Esophagus muscularis mucosa (tissue), 3 donors: ENCODE measurements around the gene MAST4.

Experiments used
- POLR2A ChIP-seq: fragments of 450-650 bp; IDR thresholded peaks from one replicate; pipeline ENCODE4 v1.6.1; 2017; ENCODE audit warnings: antibody characterized with exemption, moderate library complexity, mild to moderate bottlenecking, low read depth
- POLR2AphosphoS5 ChIP-seq, 2 donors: sonication (generic); formaldehyde crosslinking; IDR thresholded peaks; one replicate each; pipeline ENCODE4 v1.6.1; 2017; ENCODE audit warnings: antibody characterized with exemption in 2 of 2
- TF ChIP-seq, protein P1 (sequence below), 3 experiments: fragments of 200-600 bp in 2 of 3; fragments of 450-650 bp in 1 of 3; sonication (generic) in 2 of 3; IDR thresholded peaks; one replicate each; pipeline ENCODE4 v1.5.1; 2017 to 2019; ENCODE audit warnings: antibody characterized with exemption in 3 of 3, mild to moderate bottlenecking in 2 of 3, moderate library complexity in 1 of 3

- TF ChIP-seq, protein P1, sequence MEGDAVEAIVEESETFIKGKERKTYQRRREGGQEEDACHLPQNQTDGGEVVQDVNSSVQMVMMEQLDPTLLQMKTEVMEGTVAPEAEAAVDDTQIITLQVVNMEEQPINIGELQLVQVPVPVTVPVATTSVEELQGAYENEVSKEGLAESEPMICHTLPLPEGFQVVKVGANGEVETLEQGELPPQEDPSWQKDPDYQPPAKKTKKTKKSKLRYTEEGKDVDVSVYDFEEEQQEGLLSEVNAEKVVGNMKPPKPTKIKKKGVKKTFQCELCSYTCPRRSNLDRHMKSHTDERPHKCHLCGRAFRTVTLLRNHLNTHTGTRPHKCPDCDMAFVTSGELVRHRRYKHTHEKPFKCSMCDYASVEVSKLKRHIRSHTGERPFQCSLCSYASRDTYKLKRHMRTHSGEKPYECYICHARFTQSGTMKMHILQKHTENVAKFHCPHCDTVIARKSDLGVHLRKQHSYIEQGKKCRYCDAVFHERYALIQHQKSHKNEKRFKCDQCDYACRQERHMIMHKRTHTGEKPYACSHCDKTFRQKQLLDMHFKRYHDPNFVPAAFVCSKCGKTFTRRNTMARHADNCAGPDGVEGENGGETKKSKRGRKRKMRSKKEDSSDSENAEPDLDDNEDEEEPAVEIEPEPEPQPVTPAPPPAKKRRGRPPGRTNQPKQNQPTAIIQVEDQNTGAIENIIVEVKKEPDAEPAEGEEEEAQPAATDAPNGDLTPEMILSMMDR (IDR thresholded peaks at IDR 0.05), result no peak
- TF ChIP-seq POLR2AphosphoS5 (IDR thresholded peaks at IDR 0.05) (no peak), POLR2A (no peak)
These were observed 70.6 kb downstream of the MAST4 start for GRCh38 chr5:66666778-66667177.
